ENCODE measurements around the gene TMEM202. TPM values are rescaled to one million over a fixed set of nuclear protein-coding genes. Genes with fewer than 3 reads are reported as not detected.
A peak's percentile ranks its signal among the peaks of the same experiment; 100 is the strongest.

TMEM202 gene
- total and polyA plus RNA-seq, 10 of the 15 experiments (the other 5 are each of a cell fraction or from before 2014, with no cell fraction given), result not detected

DNA sequence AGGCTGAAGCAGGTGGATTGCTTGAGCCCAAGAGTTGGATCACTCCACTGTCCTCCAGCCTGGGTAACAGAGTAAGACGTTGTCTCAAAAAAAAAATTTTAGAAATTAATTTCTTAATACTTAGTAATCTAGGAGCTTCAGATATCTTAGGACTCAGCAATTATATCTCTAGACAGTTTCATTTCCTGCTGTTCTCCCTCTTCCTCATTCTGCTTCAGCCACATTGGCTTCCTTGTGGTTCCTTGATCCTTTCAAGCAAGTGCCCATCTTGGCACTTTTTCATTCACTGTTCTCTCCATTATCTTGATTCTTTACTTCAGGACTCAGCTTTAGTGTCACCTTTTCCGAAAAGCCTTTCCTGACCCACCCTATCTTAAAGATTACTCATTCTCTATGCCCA is 22.5 kb downstream of the TMEM202 start:
- H3K79me2 ChIP-seq (ENCODE audit: control insufficient read depth, insufficient read depth, low read length), result no peaks in the 10 kb centered on the region
- WGBS (ENCODE audit: insufficient coverage, insufficient replicate concordance, low lambda C conversion rate, missing lambda C conversion rate), result 46% methylated on average over 2 of the region's 2 CpGs
- ChIA-PET RAD21 (ENCODE audit: unreplicated experiment) (no interaction called here), POLR2A (no interaction called here), CTCF (no interaction called here), SMC1A (ENCODE audit: uncharacterized antibody, unreplicated experiment) (no interaction called here)
- no peak overlapping the region for H3K4me2 ChIP-seq (ENCODE audit: control insufficient read depth, insufficient read depth)
- no peaks in the 10 kb centered on the region for H3K36me3 ChIP-seq (ENCODE audit: control insufficient read depth in 2 of 2, insufficient read depth in 2 of 2, low read length in 1 of 2)
- no peak for TF ChIP-seq ZBED1 (IDR thresholded peaks at IDR 0.05; ENCODE audit: borderline replicate concordance)
- TF ChIP-seq SPI1 (IDR thresholded peaks at IDR 0.05; ENCODE audit: borderline replicate concordance, insufficient read depth, low read depth, low read length), result peak; percentile 39; the same call in 1 of the 2 replicates
- in situ Hi-C loops (cut with MboI), result no loop called here
- H3K27me3 ChIP-seq (replicated peaks in 1 of 2; ENCODE audit: control insufficient read depth in 2 of 2, insufficient read depth in 2 of 2, low read length in 1 of 2), result peaks cover 0 to 2% of the 10 kb centered on the region in 2 experiments; a peak in 1 of 4 replicates
- DNase-seq (ENCODE audit: low read depth, low spot score), result no peak
- FAIRE-seq, result no peak
- BruUV-seq (replicated peaks), result no TSS peak
- no peak overlapping the region for H3K4me3 ChIP-seq
- no peak overlapping the region for H2AFZ ChIP-seq (ENCODE audit: control insufficient read depth, low read depth, low read length)
- H3K9ac ChIP-seq (ENCODE audit: control insufficient read depth, insufficient read depth, low read length), result no peak overlapping the region
- H4K20me1 ChIP-seq (ENCODE audit: control insufficient read depth, insufficient read depth), result no peaks in the 10 kb centered on the region
- no peak for ATAC-seq
- intact Hi-C loops (cut with micrococcal nuclease; ENCODE audit: unreplicated experiment), result no loop called here
- H3K27ac ChIP-seq (ENCODE audit: control insufficient read depth, insufficient read depth), result no peak overlapping the region
- no peaks in the 10 kb centered on the region; the same call in 2 of the 3 replicates for H3K9me3 ChIP-seq (replicated peaks; ENCODE audit: control insufficient read depth, insufficient read depth, low read length)
- no peaks in the 10 kb centered on the region for H3K4me1 ChIP-seq (ENCODE audit: control insufficient read depth, insufficient read depth, low read length)

DNA sequence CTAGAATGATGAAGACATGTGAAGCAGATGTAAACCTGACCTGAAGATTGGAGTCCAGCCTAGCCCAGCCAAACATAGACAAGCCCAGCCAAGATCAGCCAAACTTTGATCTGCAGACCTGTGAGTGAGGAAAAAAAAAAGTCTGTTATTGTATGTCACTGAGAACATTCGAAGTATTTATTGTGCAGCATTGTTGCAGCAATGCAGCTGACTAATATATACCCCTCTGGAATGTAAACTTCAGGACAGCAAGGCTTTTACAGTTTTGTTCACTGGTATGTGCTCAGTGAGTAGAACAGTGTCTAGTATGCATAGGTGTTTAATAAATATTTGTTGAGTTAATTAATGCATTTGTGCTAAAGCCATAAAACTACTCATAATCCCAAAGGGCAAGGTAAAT is 23.4 kb downstream of the TMEM202 start:
- H3K36me3 ChIP-seq (ENCODE audit: control insufficient read depth in 2 of 2, insufficient read depth in 2 of 2, low read length in 1 of 2), result no peaks in the 10 kb centered on the region
- no peak for FAIRE-seq
- in situ Hi-C loops (cut with MboI), result no loop called here

More for the DNA sequence above, 23.4 kb downstream of the TMEM202 start:
- SMC1A ChIA-PET (ENCODE audit: uncharacterized antibody, unreplicated experiment), result no interaction called here
- CTCF ChIA-PET, result no interaction called here
- Histone ChIP-seq H3K4me3 (no peak overlapping the region), H3K4me2 (ENCODE audit: control insufficient read depth, insufficient read depth) (no peak overlapping the region), H3K9me3 (replicated peaks; ENCODE audit: control insufficient read depth, insufficient read depth, low read length) (no peaks in the 10 kb centered on the region; the same call in 2 of the 3 replicates), H2AFZ (ENCODE audit: control insufficient read depth, low read depth, low read length) (no peak overlapping the region), H3K79me2 (ENCODE audit: control insufficient read depth, insufficient read depth, low read length) (no peaks in the 10 kb centered on the region), H3K27ac (ENCODE audit: control insufficient read depth, insufficient read depth) (no peak overlapping the region), H3K9ac (ENCODE audit: control insufficient read depth, insufficient read depth, low read length) (no peak overlapping the region), H4K20me1 (ENCODE audit: control insufficient read depth, insufficient read depth) (no peaks in the 10 kb centered on the region), H3K4me1 (ENCODE audit: control insufficient read depth, insufficient read depth, low read length) (no peaks in the 10 kb centered on the region), H3K27me3 (replicated peaks in 1 of 2; ENCODE audit: control insufficient read depth in 2 of 2, insufficient read depth in 2 of 2, low read length in 1 of 2) (peaks cover 0 to 2% of the 10 kb centered on the region in 2 experiments; a peak in 1 of 4 replicates)
- no peak for DNase-seq (ENCODE audit: low read depth, low spot score)
- no peak for TF ChIP-seq BHLHE40 (IDR thresholded peaks at IDR 0.05; ENCODE audit: borderline replicate concordance in 1 of 2, low read depth in 2 of 2, low read length in 1 of 2)
- no peak for TF ChIP-seq POU2F2 (IDR thresholded peaks at IDR 0.05; ENCODE audit: borderline replicate concordance, low read depth, low read length)
- TF ChIP-seq RFX5 (IDR thresholded peaks at IDR 0.05; ENCODE audit: low read depth, low read length), result no peak
- no peak for TF ChIP-seq FOS (IDR thresholded peaks at IDR 0.05; ENCODE audit: borderline replicate concordance, extremely low read depth, insufficient read length)
- TF ChIP-seq MYC (IDR thresholded peaks at IDR 0.05; ENCODE audit: insufficient read depth, insufficient read length, insufficient replicate concordance, low read length, severe bottlenecking), result no peak
- no peak for TF ChIP-seq TCF3 (IDR thresholded peaks at IDR 0.05; ENCODE audit: borderline replicate concordance, insufficient read depth, low read depth, low read length)
- TF ChIP-seq CREB1 (IDR thresholded peaks at IDR 0.05; ENCODE audit: low read depth), result no peak
- no peak for TF ChIP-seq TAF1 (IDR thresholded peaks at IDR 0.05; ENCODE audit: borderline replicate concordance, low read depth, low read length)
- RAD21 ChIA-PET (ENCODE audit: unreplicated experiment), result no interaction called here
- POLR2A ChIA-PET, result no interaction called here
- BruUV-seq (replicated peaks), result no TSS peak
- intact Hi-C loops (cut with micrococcal nuclease; ENCODE audit: unreplicated experiment), result no loop called here
- 22% methylated on average over 1 of the region's 1 CpG for WGBS (ENCODE audit: insufficient coverage, insufficient replicate concordance, low lambda C conversion rate, missing lambda C conversion rate)
- ATAC-seq, result no peak

Data from GM12878 (cell line).